Stimulated activated CD8-positive, alpha-beta memory T cell treated with anti-CD3 and anti-CD28 coated beads, Interleukin-15, amount 100 ng/mL, for 4 hours (primary cell): ENCODE measurements around the gene LTBP2.

ENCODE experiments used
- DNase-seq, 2 donors: peaks; one replicate each; pipeline ENCODE4 v3.0.0-alpha.2; 2020; ENCODE audit warnings: low read depth in 2 of 2

Gene LTBP2

DNA sequence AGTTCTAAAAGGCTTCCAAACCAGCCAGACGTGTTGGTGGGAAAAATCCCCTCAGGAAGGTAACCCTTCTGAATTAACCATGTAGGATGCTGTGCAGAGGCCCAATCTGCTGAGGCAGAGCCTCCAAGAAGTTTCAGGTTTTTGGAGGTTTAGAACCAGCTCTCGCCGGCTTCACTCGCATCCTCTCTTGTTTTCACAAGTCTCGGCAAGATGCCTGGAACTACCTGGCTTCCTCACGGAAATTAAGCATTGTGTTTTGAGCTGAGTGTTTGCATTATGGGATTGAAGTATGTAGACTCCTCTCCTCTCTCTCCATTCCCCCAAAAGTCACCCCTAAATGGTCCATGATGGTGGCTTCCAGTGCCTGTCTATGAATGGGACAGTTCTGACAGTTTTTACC lies 20.6 kb downstream of the LTBP2 start:
- no peak for DNase-seq

GRCh38 chr14:74589291-74589879 lies 22.7 kb downstream of the LTBP2 start:
- no peak for DNase-seq

DNA sequence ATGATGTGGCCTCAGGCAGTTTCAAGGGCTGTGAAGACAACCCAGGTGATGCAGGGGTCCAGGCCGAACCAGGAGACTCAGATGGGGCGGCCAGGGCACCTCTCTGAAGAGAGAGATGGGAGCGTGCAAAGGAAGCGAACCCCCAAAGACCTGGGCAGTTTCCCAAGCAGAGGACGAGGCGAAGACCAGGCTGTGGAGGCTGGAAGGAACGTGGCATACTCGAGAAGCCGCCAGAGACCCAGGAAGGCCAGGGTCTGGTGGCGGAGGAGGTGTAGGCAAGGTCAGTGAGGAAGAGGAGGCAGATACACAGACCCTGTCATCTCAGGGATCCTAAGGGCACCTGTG lies 24.7 kb downstream of the LTBP2 start:
- DNase-seq = no peak

GRCh38 chr14:74586681-74587362 lies 25.2 kb downstream of the LTBP2 start:
- no peak for DNase-seq

GRCh38 chr14:74585406-74586335 lies 26.4 kb downstream of the LTBP2 start:
- no peak for DNase-seq

DNA sequence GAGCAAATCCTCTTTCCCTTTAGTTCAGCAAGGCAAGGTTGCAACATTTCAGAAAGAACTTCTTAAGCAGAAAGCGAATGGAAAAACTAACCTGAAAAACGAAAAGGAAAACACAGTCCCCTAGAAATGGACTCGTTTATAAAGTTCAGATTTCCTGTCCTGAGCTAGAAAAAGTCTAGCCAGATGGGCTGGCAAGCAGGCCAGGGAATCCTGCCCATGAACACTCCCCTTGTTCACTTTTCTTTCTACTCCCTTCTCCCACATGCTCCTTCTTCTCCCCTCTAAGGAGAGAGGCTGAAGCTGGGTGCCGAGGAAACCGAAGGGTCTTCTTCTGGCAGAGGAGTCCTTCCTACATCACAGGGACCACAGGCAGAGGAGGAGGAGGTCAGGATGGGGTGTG lies 27.1 kb downstream of the LTBP2 start:
- DNase-seq = no peak

DNA sequence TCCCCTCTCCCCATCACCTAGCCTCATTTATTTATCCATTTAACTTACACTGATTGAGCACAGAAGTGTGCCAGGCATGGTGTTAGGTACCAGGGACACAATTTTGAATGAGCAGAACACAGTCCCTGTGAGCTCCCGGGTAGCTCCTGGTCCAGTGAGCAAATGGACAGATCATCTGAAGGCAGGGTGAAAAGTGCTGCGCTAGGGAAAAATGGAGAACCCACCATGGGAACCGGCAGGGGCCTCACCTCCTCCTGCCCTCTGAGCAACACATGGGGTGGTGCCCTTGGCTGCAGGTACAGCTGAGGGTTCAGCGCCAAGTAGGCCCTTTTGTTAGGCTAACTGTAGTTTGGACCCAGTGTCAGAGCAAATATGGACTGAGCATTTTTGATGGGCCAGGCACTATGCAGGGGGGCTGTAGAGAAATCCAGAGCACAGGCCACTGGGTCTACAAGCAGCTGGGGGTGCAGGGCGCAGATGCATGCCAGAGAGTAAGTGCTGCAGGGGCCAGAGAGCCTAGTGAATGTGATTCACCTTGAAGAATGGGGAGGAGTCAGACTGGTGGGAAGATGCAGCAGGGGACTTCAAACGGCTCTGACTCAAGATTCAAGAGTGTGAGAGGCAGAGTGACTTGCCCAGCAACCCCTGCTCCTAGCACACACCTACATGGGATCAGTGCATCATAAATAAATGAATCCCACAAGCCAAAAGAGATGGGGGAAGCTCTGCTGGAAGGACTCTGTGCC lies 28.2 kb downstream of the LTBP2 start:
- DNase-seq = no peak

GRCh38 chr14:74582910-74583581 lies 29.0 kb downstream of the LTBP2 start:
- DNase-seq = no peak

GRCh38 chr14:74580275-74580672 lies 31.8 kb downstream of the LTBP2 start:
- DNase-seq = no peak

DNA sequence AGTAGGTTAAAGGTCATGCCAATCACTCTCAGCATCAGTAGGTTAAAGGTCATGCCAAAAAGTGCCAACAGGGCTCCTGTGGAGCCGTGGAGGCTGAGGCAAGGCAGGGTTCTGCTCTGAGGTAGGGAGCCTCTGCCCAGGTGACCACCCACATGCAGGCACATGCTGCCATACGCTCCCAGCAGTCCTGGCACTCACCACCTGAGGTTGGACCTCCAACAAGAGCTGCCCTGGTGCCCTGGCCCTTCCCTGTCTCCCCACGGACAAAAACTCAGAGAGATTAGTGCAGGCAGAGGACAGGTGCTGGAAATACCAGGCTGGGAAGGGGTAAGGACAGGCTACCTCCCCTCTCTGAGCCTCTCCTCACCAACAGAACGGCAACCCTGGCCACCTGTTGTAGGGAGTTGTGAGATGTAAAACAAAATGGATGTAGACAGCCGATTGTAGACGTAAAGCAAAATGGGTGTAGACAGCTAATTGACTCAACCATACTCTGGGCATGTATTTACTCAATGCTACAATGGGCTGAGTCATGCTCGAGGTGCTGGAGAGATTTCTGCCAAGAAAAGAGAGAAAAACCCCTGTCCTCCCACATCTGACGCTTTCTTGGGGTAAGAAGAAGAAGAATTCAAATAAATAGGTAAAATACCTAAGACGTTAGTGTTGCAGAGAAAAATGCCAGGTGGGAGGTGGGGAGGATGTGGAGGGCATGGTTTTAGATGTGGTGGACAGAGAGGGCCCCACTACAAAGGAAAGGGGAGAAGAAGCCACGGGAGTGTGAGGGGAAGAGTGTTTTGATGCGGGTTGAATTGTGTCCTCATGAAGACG lies 32.4 kb downstream of the LTBP2 start:
- peak in 1 of 2 donors; percentile 19 for DNase-seq

GRCh38 chr14:74578479-74578878 lies 33.6 kb downstream of the LTBP2 start:
- no peak for DNase-seq

DNA sequence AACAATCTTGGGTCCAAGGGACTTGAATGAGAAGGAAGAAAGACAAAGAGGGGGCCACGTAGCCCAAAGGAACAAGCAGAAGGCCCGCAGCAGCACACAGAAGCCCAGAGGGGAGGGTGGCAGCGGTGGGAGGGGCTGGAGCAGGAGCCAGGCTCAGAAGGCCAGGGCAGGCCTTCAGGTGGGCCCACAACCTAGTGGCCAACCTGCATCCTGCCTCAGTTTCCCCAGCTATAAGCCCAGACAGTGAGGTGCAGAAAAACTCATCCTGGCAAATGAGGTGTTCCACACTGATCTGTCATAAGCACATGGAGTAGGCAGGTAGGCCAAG lies 34.1 kb downstream of the LTBP2 start:
- DNase-seq = no peak

- DNase-seq = no peak
These were observed 34.6 kb downstream of the LTBP2 start for GRCh38 chr14:74577247-74577947.

DNA sequence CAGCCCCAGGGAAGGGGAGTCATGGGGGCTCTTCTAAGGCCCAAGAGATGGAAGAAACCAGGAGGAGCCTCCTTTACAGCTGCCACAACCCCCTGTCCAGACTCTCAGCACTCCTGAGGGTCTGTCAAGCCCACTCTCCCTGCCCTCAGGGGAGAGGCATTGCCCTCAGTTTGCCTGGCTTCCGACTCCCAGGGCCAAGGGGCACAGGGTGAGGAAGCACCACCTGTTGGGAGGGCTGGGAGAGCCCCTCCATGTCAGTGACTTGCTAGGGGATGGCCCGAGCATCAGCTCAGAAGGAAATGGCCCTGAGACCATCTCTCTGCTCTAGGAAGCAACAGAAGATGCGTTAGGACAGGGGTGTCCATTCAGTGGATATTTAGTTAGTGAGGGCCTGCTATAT lies 36.1 kb downstream of the LTBP2 start:
- DNase-seq = no peak

DNA sequence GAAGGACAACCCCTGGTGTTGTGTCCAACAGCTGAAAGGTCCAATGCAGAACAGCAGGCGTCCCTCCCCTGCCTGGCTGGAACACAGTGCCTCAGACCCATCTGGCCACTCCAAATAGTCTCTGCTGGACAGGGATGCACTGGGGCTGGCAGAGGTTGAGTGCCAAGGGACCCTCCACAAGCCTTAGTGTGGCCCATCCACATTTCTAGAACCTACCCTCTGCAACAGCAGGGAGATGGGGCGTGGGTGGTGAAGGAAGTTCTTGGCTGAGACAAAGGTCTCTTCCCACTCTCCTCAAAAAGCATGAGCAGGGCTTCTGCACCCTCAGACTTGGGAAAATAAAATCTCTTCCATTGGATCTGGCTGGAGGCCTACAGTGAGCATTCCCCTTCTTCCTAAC lies 36.5 kb downstream of the LTBP2 start:
- no peak for DNase-seq

GRCh38 chr14:74574706-74575105 lies 37.3 kb downstream of the LTBP2 start:
- no peak for DNase-seq

DNA sequence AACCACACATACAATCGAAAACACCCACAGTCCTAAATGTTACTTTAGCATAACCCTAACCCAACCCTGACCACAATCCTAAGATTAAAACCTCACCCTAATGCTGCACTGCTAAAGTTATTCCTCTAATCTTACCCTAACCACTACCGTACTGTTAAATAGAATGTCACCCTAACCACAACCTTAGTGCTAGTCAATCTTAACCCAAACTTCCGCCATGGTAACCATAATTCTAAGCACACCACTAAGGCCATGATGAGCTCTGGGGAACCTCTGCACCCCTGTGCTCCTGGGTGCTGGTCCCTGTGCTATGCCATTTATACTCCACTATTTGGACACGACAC lies 38.0 kb downstream of the LTBP2 start:
- no peak for DNase-seq

- no peak for DNase-seq
These were observed 38.5 kb downstream of the LTBP2 start for GRCh38 chr14:74573421-74574089.

- no peak for DNase-seq
These were observed 39.2 kb downstream of the LTBP2 start for GRCh38 chr14:74572726-74573301.
